Erythroblast (primary cell): ENCODE measurements around the gene RIMBP2.

Experiments
- GATA1 ChIP-seq: IDR thresholded peaks from 2 replicates; pipeline ENCODE4 v1.6.1; 2011; ENCODE audit warnings: low read depth, mild to moderate bottlenecking, control low read depth, low read length, moderate library complexity
- POLR2A ChIP-seq: IDR thresholded peaks from 2 replicates; pipeline ENCODE4 v1.6.1; 2011; ENCODE audit warnings: mild to moderate bottlenecking, low read length

- no peak for TF ChIP-seq POLR2A
- TF ChIP-seq GATA1, result no peak
Observed at GRCh38 chr12:130350715-130351114, 365.4 kb downstream of the RIMBP2 start.
